ENCODE results near the gene CHURC1. TPM values are rescaled to one million over a fixed set of nuclear protein-coding genes. Genes with fewer than 3 reads are reported as not detected.

The CHURC1 gene
- total and polyA plus RNA-seq, 4 donors, result 18.8 to 174 (median 34.6) TPM

DNA sequence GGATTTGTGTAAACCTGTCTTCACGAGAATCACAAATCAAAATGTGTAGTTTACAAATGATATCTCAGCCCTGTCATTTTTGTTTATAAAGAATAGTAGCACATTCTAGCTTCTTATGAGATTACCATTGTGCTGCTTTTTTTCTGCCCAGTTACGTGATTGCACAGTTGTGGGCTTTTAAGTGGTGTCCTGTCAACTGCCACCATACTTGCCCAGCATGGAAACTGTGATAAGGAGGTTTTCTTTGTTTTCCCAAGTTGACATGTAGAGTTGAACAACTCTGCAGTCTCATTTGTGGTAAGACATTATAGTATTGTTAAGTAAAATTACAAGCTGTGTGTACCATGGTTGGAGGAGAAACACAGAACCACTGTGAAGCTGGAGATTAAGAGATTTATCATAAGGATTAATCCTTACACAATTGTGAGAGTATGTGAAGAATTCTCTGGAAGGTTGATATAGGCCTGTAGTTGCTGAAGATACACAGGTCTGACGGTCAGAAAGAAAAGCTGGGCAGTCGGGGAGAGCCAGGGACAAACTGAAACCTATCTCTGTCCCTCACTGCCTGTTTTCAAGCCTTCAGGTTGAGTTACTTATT lies 12.2 kb downstream of the CHURC1 start:
- DNase-seq (ENCODE audit: low spot score), result no peak
- Histone ChIP-seq H3K27me3 (ENCODE audit: control insufficient read depth in 4 of 4, insufficient read depth in 4 of 4, low read length in 3 of 4) (no peaks in the 10 kb centered on the region), H3K36me3 (ENCODE audit: control insufficient read depth in 4 of 4, insufficient read depth in 3 of 4, low read depth in 1 of 4, low read length in 3 of 4) (peaks cover 4 to 27% (median 21%) of the 10 kb centered on the region in 4 donors), H3K9ac (ENCODE audit: low read depth in 1 of 2, low read length in 2 of 2) (no peak overlapping the region), H3K9me3 (ENCODE audit: control insufficient read depth in 4 of 4, low read length in 3 of 4) (no peaks in the 10 kb centered on the region), H3K27ac (ENCODE audit: low read depth in 1 of 2, low read length in 2 of 2) (no peak overlapping the region), H3K4me1 (ENCODE audit: control insufficient read depth in 4 of 4, insufficient read depth in 4 of 4, low read length in 3 of 4) (peaks cover 0 to 11% (median 7%) of the 10 kb centered on the region in 4 donors), H3K4me3 (ENCODE audit: low read depth in 1 of 3, low read length in 3 of 3) (no peak overlapping the region)
- WGBS, result 87% methylated on average over 4 of the region's 4 CpGs
- TF ChIP-seq, protein P1, sequence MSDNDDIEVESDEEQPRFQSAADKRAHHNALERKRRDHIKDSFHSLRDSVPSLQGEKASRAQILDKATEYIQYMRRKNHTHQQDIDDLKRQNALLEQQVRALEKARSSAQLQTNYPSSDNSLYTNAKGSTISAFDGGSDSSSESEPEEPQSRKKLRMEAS (IDR thresholded peaks at IDR 0.05), result no peak
- TF ChIP-seq, protein P2, sequence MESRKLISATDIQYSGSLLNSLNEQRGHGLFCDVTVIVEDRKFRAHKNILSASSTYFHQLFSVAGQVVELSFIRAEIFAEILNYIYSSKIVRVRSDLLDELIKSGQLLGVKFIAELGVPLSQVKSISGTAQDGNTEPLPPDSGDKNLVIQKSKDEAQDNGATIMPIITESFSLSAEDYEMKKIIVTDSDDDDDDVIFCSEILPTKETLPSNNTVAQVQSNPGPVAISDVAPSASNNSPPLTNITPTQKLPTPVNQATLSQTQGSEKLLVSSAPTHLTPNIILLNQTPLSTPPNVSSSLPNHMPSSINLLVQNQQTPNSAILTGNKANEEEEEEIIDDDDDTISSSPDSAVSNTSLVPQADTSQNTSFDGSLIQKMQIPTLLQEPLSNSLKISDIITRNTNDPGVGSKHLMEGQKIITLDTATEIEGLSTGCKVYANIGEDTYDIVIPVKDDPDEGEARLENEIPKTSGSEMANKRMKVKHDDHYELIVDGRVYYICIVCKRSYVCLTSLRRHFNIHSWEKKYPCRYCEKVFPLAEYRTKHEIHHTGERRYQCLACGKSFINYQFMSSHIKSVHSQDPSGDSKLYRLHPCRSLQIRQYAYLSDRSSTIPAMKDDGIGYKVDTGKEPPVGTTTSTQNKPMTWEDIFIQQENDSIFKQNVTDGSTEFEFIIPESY (IDR thresholded peaks at IDR 0.05), result no peak
- TF ChIP-seq, protein P3, sequence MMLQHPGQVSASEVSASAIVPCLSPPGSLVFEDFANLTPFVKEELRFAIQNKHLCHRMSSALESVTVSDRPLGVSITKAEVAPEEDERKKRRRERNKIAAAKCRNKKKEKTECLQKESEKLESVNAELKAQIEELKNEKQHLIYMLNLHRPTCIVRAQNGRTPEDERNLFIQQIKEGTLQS (IDR thresholded peaks at IDR 0.05), result no peak
- no peak for TF ChIP-seq RAD21 (IDR thresholded peaks at IDR 0.05)
- TF ChIP-seq, protein P4, sequence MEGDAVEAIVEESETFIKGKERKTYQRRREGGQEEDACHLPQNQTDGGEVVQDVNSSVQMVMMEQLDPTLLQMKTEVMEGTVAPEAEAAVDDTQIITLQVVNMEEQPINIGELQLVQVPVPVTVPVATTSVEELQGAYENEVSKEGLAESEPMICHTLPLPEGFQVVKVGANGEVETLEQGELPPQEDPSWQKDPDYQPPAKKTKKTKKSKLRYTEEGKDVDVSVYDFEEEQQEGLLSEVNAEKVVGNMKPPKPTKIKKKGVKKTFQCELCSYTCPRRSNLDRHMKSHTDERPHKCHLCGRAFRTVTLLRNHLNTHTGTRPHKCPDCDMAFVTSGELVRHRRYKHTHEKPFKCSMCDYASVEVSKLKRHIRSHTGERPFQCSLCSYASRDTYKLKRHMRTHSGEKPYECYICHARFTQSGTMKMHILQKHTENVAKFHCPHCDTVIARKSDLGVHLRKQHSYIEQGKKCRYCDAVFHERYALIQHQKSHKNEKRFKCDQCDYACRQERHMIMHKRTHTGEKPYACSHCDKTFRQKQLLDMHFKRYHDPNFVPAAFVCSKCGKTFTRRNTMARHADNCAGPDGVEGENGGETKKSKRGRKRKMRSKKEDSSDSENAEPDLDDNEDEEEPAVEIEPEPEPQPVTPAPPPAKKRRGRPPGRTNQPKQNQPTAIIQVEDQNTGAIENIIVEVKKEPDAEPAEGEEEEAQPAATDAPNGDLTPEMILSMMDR (IDR thresholded peaks at IDR 0.05; ENCODE audit: low read depth, low read length, missing input control), result no peak
- TF ChIP-seq GABPA (IDR thresholded peaks at IDR 0.05 in 1 of 2, conservative IDR thresholded peaks at IDR 0.05 in 1 of 2), result no peak
- TF ChIP-seq JUND (IDR thresholded peaks at IDR 0.05), result no peak
- no peak for TF ChIP-seq SP1 (IDR thresholded peaks at IDR 0.05)
- TF ChIP-seq YY1 (IDR thresholded peaks at IDR 0.05), result no peak
- TF ChIP-seq EGR1 (IDR thresholded peaks at IDR 0.05; ENCODE audit: low read depth in 2 of 2), result no peak
- TF ChIP-seq, protein P5, sequence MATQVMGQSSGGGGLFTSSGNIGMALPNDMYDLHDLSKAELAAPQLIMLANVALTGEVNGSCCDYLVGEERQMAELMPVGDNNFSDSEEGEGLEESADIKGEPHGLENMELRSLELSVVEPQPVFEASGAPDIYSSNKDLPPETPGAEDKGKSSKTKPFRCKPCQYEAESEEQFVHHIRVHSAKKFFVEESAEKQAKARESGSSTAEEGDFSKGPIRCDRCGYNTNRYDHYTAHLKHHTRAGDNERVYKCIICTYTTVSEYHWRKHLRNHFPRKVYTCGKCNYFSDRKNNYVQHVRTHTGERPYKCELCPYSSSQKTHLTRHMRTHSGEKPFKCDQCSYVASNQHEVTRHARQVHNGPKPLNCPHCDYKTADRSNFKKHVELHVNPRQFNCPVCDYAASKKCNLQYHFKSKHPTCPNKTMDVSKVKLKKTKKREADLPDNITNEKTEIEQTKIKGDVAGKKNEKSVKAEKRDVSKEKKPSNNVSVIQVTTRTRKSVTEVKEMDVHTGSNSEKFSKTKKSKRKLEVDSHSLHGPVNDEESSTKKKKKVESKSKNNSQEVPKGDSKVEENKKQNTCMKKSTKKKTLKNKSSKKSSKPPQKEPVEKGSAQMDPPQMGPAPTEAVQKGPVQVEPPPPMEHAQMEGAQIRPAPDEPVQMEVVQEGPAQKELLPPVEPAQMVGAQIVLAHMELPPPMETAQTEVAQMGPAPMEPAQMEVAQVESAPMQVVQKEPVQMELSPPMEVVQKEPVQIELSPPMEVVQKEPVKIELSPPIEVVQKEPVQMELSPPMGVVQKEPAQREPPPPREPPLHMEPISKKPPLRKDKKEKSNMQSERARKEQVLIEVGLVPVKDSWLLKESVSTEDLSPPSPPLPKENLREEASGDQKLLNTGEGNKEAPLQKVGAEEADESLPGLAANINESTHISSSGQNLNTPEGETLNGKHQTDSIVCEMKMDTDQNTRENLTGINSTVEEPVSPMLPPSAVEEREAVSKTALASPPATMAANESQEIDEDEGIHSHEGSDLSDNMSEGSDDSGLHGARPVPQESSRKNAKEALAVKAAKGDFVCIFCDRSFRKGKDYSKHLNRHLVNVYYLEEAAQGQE (IDR thresholded peaks at IDR 0.05), result no peak

DNA sequence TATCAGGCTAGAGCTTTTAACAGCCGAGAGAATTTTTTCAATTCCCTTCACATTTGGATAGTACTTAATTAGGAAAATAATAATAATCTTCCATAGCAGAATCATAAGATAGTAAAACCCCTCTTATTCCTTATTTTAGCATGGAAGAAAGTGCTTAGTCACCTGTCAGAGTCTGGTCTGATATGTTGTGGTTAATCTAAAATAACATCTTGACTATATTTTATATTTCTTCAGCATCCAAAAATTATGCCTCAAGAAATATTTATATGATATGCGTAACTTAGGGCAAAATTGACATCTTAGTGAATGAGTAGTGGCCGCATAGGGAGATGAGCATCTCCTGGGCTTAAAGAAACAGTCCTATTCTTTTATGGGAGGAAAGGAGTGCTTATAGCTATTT lies 12.8 kb downstream of the CHURC1 start:
- Histone ChIP-seq H3K9ac (ENCODE audit: low read depth in 1 of 2, low read length in 2 of 2) (no peak overlapping the region), H3K9me3 (ENCODE audit: control insufficient read depth in 4 of 4, low read length in 3 of 4) (no peaks in the 10 kb centered on the region), H3K4me1 (ENCODE audit: control insufficient read depth in 4 of 4, insufficient read depth in 4 of 4, low read length in 3 of 4) (peaks cover 1 to 15% (median 11%) of the 10 kb centered on the region in 4 donors), H3K27ac (ENCODE audit: low read depth in 1 of 2, low read length in 2 of 2) (no peak overlapping the region), H3K4me3 (ENCODE audit: low read depth in 1 of 3, low read length in 3 of 3) (no peak overlapping the region), H3K27me3 (ENCODE audit: control insufficient read depth in 4 of 4, insufficient read depth in 4 of 4, low read length in 3 of 4) (no peaks in the 10 kb centered on the region), H3K36me3 (ENCODE audit: control insufficient read depth in 4 of 4, insufficient read depth in 3 of 4, low read depth in 1 of 4, low read length in 3 of 4) (peaks cover 4 to 28% (median 21%) of the 10 kb centered on the region in 4 donors)
- no peak for DNase-seq (ENCODE audit: low spot score)
- no peak for TF ChIP-seq HNF4G (IDR thresholded peaks at IDR 0.05)
- no peak for TF ChIP-seq RXRA (IDR thresholded peaks at IDR 0.05)
- TF ChIP-seq RAD21 (IDR thresholded peaks at IDR 0.05), result no peak
- no peak for TF ChIP-seq SP1 (IDR thresholded peaks at IDR 0.05)
- TF ChIP-seq, protein P3 (IDR thresholded peaks at IDR 0.05), result no peak
- TF ChIP-seq, protein P4 (IDR thresholded peaks at IDR 0.05; ENCODE audit: low read depth, low read length, missing input control), result no peak
- no peak for TF ChIP-seq JUND (IDR thresholded peaks at IDR 0.05)
- WGBS, result 80% methylated on average over 3 of the region's 3 CpGs
